ENCODE measurements around the gene GRK5.

- TF ChIP-seq POLR2A (IDR thresholded peaks at IDR 0.05), result no peak
- no peak for TF ChIP-seq EP300 (IDR thresholded peaks at IDR 0.05; ENCODE audit: low read depth)
Measured at GRCh38 chr10:119500123-119500795, 292.9 kb downstream of the GRK5 start.
